ENCODE results near the gene MICU1.

GRCh38 chr10:72449941-72450441 is 175.9 kb downstream of the MICU1 start:
- TF ChIP-seq EZH2 (IDR thresholded peaks at IDR 0.05; ENCODE audit: low read depth) (no peak), CTCF (conservative IDR thresholded peaks at IDR 0.05) (no peak)

All from PC-9 (cell line).